ENCODE measurements around the gene ID3.
A peak's percentile ranks its signal among the peaks of the same experiment; 100 is the strongest.

ID3 gene

GRCh38 chr1:23525558-23526250 lies 33.6 kb downstream of the ID3 start:
- DNase-seq (ENCODE audit: low spot score) = no peak
- no peak for TF ChIP-seq CTCF (IDR thresholded peaks at IDR 0.05; ENCODE audit: extremely low read depth, insufficient read depth, missing control alignments)
- in situ Hi-C loops (cut with MboI; ENCODE audit: low pct_unique_long_range_greater_than_20kb, low sequenced_read_pairs, unreplicated experiment) = no loop called here

GRCh38 chr1:23524716-23525401 lies 34.4 kb downstream of the ID3 start:
- in situ Hi-C loops (cut with MboI; ENCODE audit: low pct_unique_long_range_greater_than_20kb, low sequenced_read_pairs, unreplicated experiment) = no loop called here
- DNase-seq (ENCODE audit: low spot score) = no peak
- TF ChIP-seq CTCF (IDR thresholded peaks at IDR 0.05; ENCODE audit: extremely low read depth, insufficient read depth, missing control alignments) = no peak

GRCh38 chr1:23524163-23524562 lies 35.1 kb downstream of the ID3 start:
- no peak for DNase-seq (ENCODE audit: low spot score)
- in situ Hi-C loops (cut with MboI; ENCODE audit: low pct_unique_long_range_greater_than_20kb, low sequenced_read_pairs, unreplicated experiment) = no loop called here
- TF ChIP-seq CTCF (IDR thresholded peaks at IDR 0.05; ENCODE audit: extremely low read depth, insufficient read depth, missing control alignments) = no peak

GRCh38 chr1:23522244-23522982 lies 36.9 kb downstream of the ID3 start:
- TF ChIP-seq CTCF (IDR thresholded peaks at IDR 0.05; ENCODE audit: extremely low read depth, insufficient read depth, missing control alignments) = no peak
- in situ Hi-C loops (cut with MboI; ENCODE audit: low pct_unique_long_range_greater_than_20kb, low sequenced_read_pairs, unreplicated experiment) = no loop called here
- peak; percentile 72 for DNase-seq (ENCODE audit: low spot score)

- in situ Hi-C loops (cut with MboI; ENCODE audit: low pct_unique_long_range_greater_than_20kb, low sequenced_read_pairs, unreplicated experiment) = no loop called here
- DNase-seq (ENCODE audit: low spot score) = no peak
- TF ChIP-seq CTCF (IDR thresholded peaks at IDR 0.05; ENCODE audit: extremely low read depth, insufficient read depth, missing control alignments) = no peak
These were observed 37.7 kb downstream of the ID3 start for GRCh38 chr1:23521588-23521987.

GRCh38 chr1:23517581-23517980 lies 41.7 kb downstream of the ID3 start:
- no peak for DNase-seq (ENCODE audit: low spot score)
- no peak for TF ChIP-seq CTCF (IDR thresholded peaks at IDR 0.05; ENCODE audit: extremely low read depth, insufficient read depth, missing control alignments)
- in situ Hi-C loops (cut with MboI; ENCODE audit: low pct_unique_long_range_greater_than_20kb, low sequenced_read_pairs, unreplicated experiment) = no loop called here

Data from GM13977 (cell line).